HG03103 (cell line): ENCODE results near the gene APPBP2.
"Not testable (repeated sequence)": the region's sequence is repeated elsewhere in the genome, so short reads cannot be mapped to it uniquely, and the experiment has no call there.

ENCODE experiments used
- ATAC-seq: cut with Tn5 transposase; IDR thresholded peaks from one replicate; pipeline ENCODE4 v1.9.1; 2021; ENCODE audit warnings: low read depth; ENCODE audit not compliant: unreplicated experiment

Gene APPBP2

DNA sequence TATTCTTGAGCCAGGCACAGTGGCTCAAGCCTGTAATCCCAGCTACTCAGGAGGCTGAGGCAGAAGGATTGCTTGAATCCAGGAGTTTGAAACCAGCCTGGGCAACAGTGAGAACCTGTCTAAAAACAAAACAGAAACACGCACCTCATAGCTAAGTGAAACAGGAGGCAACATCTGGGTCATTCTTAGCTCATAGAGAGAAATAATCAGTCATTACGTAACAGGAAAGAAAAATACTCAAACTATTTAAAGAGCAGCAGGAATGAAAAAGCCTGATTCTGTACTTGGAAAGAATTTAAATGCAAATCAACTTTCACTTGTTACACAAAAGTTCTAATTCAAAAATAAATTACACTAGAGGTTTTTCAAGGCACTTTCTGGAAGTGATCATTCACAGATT is 86.5 kb downstream of the APPBP2 start:
- ATAC-seq: no peak

DNA sequence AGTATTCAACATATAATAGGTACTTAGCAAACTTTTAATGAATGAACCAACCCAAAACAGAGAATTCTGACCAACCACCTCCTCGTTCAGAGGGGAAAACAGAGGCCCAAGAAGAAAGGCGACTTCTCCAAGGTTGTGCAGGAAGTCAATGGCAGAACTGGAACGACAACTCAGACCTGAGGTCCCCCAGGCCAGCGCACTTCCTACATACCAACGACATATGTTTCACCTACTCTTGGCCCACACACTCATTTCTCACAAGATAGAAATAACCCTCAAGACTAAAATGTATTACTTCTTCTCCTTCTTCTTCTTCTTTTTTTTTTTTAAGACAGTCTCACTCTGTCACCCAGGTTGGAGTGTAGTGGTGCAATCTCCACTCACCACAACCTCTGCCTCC is 89.4 kb downstream of the APPBP2 start:
- no peak for ATAC-seq

DNA sequence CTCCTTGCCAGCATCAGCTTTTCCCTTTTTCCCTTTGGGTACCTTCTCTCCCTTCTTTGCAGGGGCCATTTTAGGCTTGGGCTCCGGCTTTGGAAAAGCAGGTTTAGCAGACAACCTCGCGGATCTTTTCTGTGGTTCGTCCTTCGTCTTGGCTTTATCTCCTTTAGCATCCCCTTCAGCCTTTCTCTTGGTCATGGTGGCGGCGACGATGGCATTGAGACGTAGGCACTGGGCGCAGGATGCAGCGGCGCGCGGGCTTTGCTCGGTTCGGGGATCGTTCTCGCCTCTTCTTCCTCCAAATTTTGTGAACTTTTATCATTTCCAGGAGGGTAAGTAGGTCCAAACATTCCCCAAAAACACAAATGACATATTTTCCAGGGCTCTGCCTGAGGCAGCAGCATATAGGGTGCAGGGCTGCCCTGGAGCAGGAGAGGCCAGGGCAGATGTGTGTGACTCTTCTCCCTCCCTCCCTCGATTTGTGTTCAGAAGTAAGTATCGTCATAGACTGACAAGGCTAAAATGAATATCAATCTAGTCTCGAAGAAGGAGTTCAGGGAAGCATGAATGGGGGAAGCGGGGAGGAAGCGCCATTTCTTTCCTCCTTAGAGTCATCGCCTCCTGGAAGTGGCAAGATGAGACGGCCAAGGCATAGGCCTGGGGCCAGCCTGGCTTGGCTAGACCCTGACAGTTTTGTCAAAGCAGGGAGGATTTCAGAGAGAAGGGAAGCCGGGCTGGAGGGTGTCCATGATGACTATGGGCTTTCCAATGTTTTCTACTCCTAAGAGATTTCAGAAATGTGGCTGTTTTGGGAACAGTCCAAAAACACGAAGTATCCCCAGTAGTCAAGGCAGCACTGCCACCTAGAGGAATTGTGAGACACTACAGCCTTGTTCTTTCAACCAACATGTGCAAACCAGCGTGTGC is 90.5 kb downstream of the APPBP2 start:
- ATAC-seq: no peak

- not testable (repeated sequence) for ATAC-seq
Observed at GRCh38 chr17:60433021-60433997, 92.7 kb downstream of the APPBP2 start.

DNA sequence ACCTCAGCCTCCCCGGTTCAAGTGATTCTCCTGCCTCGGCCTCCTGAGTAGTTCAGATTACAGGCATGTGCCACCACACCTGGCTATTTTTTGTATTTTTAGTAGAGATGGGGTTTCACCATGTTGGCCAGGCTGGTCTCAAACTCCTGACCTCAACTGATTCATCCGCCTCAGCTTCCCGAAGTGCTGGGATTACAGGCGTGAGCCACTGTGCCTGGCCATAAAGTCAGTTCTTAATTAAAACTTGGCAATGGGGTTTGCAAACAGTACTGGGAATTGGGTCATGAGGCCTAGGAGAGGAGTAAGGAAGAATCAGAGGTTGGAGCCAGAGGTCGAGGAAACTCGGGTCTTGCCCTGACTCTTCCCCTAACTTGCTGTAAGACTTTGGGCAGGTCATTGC is 95.5 kb downstream of the APPBP2 start:
- ATAC-seq: not testable (repeated sequence)

GRCh38 chr17:60428491-60428890 is 97.6 kb downstream of the APPBP2 start:
- ATAC-seq: not testable (repeated sequence)

- ATAC-seq: no peak
Observed at GRCh38 chr17:60426596-60426995, 99.4 kb downstream of the APPBP2 start.

GRCh38 chr17:60425626-60426025 is 100.4 kb downstream of the APPBP2 start:
- ATAC-seq: no peak

GRCh38 chr17:60423865-60424264 is 102.2 kb downstream of the APPBP2 start:
- ATAC-seq: no peak

DNA sequence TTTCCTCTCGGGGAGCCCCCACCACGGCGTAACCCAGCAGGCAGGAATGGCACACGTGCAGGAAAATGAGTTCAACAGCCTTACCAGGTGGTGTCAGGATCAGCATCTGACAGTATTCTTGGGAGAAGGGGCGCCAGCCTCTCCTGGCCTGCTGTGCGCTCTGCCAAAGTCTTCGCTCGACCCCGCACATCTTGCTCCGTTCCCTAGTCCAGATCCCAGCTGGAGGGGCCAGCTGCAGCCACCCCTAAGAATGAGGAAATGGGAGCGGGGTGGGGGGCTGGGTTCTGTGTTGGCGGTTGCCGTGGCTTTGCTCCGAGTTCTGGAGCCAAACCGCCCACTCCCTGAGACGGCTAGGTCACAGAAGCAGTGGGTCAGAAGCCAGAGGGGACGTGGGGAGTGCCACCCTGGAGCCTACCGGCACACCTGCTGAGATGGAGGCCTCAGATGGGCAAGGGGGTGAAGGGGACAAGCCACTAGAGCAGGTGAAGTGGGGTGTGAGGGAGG is 103.8 kb downstream of the APPBP2 start, which contains the start of gene CHCT1:
Gene CHCT1 (plus strand): TSS at position 328 of the 504 bp plus-strand sequence. CDS start 104 bp downstream, at position 432.
- ATAC-seq: no peak

- peak; percentile 73 for ATAC-seq
Observed at GRCh38 chr17:60421273-60422161, 104.5 kb downstream of the APPBP2 start.

DNA sequence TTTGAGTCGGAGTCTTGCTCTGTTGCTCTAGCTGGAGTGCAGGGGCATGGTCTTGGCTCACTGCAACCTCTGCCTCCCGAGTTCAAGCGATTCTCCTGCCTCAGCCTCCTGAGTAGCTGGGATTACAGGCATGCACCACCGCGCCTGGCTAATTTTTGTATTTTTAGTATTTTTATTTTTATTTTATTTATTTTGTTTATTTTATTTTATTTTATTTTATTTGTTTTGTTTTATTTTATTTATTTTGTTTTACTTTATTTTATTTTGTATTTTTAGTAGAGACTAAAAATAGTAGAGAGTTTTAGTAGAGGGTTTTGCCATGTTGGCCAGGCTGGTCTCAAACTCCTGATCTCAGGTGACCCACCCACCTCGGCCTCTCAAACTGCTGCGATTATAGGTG is 106.2 kb downstream of the APPBP2 start:
- not testable (repeated sequence) for ATAC-seq

DNA sequence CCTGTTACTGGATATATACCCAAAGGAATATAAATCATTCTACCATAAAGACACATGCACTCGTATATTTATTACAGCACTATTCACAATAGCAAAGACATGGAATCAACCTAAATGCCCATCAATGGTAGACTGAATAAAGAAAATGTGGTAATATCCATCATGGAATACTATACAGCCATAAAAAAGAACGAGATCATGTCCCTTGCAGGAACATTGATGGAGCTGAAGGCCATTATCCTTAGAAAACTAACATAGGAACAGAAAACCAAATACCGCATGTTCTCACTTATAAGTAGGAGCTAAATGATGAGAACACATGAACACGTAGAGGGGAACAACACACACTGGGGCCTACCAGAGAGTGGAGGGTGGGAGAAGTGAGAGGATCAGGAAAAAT is 107.0 kb downstream of the APPBP2 start:
- not testable (repeated sequence) for ATAC-seq

DNA sequence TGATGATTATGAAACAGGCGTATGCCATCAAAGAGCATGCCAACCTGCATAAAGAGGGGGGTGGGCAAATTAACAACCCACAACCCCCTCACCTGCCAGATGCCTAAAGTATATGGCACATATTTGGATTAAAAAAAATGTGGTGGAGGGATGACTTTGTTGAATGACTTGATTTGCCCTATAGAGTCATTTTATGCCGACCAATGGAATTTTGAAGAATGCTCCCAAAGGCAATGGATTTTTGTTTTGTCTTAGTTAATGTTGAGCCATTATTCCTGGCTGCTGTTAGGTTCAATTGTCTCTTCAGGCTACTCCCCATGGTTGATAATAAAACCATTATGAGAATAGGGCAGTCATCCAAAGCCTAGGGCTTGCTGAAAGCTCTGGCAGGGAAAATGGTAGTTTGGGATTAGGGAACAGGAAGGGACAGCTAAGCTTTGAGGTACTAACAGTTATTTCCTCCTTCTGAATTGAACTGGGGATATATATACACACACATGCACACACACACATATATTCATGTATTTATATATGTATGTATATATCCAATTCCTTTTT is 109.6 kb downstream of the APPBP2 start:
- ATAC-seq: no peak

GRCh38 chr17:60415146-60415545 is 110.9 kb downstream of the APPBP2 start:
- ATAC-seq: no peak

- no peak for ATAC-seq
Observed at GRCh38 chr17:60412701-60413100, 113.3 kb downstream of the APPBP2 start.

DNA sequence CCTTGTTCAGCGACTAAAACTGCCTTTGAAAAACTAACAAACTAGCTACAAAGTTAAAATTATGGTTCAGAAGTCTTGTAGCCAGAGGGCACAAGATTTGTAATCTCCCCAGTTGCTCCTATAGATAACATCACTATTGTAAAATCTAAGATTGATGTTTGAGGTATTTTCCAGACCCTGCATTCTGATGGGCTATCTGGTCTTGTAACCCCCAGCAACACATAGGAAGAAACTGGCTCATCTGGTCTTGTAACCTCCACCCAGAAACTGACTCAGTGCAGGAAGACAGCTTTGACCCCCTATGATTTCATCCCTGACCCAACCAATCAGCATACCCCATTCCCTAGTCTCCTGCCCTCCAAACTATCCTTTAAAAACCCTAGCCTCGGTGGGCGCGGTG is 116.0 kb downstream of the APPBP2 start:
- ATAC-seq: no peak

DNA sequence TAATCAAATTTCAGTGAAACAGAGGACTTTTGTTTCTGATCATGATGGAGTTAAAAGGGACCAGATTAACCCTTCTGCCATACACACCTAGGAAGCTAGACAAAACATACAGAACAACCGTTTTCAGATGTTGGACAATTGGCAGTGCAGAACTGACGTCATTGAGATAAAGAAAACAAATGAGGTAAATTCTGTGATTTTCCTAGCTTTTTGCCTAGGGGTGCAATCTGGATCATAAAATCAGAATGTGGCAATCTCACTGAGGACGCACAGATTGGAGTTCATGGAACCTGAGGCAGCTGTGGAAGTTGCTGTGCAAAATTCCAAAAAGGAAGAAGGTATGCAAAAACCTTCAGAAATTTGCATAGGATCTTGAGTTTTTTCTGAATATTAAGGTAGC is 119.2 kb downstream of the APPBP2 start:
- ATAC-seq: no peak

DNA sequence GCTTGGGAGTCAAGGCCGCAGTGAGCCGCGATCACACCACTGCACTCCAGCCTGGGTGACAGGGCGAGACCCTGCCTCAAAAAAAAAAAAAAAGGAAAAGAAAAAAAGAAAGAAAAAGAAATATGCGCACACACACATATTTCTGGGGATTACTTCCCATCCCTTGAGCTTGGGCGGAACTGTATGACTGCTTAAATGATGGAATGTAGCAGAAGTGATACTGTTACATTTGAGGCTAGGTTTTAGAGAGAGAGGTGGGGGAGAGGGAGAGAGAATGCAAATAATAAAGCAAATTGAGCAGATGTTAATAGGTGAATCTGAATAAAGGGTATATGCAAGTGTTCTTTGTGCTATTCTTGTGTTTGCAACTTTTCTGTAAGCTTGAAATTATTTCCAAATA is 122.1 kb downstream of the APPBP2 start:
- no peak for ATAC-seq

DNA sequence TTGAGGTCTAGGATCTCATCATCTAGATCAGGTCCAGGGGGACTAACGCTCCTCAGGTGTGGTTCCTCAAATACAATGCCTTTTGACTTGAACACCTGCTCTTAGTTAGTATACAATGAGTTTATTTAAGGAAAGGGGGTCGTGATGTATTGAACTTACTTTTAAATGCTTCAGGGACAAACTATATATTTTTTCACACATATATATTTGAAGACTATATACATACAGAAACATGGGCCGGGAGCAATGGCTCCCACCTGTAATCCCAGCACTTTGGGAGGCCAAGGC is 122.6 kb downstream of the APPBP2 start:
- ATAC-seq: no peak
